Muscle of leg (tissue), 11 donors: ENCODE results near the gene RIBC2. TPM values are rescaled to one million over a fixed set of nuclear protein-coding genes. Genes with fewer than 3 reads are reported as not detected.
"Not testable (repeated sequence)": the region's sequence is repeated elsewhere in the genome, so short reads cannot be mapped to it uniquely, and the experiment has no call there.

Experiments
- DNase-seq: peaks from one replicate; pipeline ENCODE4 v3.0.0; 2013
- H3K27ac ChIP-seq: one replicate; pipeline ENCODE4 v1.5.1; 2013; ENCODE audit warnings: mild to moderate bottlenecking, low read length, control low read depth
- H3K27me3 ChIP-seq: one replicate; pipeline ENCODE4 v1.6.1; 2013; ENCODE audit warnings: low read length; ENCODE audit not compliant: control insufficient read depth, insufficient read depth
- H3K36me3 ChIP-seq: one replicate; pipeline ENCODE4 v1.6.1; 2013; ENCODE audit warnings: low read length; ENCODE audit not compliant: control insufficient read depth, insufficient read depth
- H3K4me1 ChIP-seq: one replicate; pipeline ENCODE4 v1.6.1; 2013; ENCODE audit warnings: low read length; ENCODE audit not compliant: control insufficient read depth, insufficient read depth
- H3K4me3 ChIP-seq: one replicate; pipeline ENCODE4 v1.5.1; 2013; ENCODE audit warnings: low read length, control low read depth
- H3K9me3 ChIP-seq: replicated peaks from 2 replicates; pipeline ENCODE4 v1.6.1; 2013; ENCODE audit warnings: low read depth, low read length; ENCODE audit not compliant: control insufficient read depth
- WGBS: methylation state at CpG from one replicate; pipeline ENCODE4 v1.1.5; 2013; ENCODE audit warnings: missing lambda C conversion rate; ENCODE audit not compliant: insufficient coverage; 5-methylcytosine and 5-hydroxymethylcytosine counted together
- polyA plus RNA-seq, 8 donors: library from polyadenylated mRNA; unstranded; fragments of 120-200 nt; gene quantifications; one replicate each; pipeline versions ENCODE4 v1.2.1 to v1.2.3, GENCODE V29; 2013; ENCODE audit warnings: inconsistent platforms in 1 of 8, low replicate concordance in 1 of 8; ENCODE audit not compliant: insufficient read length in 8 of 8, insufficient read depth in 1 of 8
- total RNA-seq: library from RNA; stranded (reverse); fragments of 120-200 nt; gene quantifications from one replicate; pipeline ENCODE4 v1.2.4, GENCODE V29; 2013

The RIBC2 gene
- total and polyA plus RNA-seq, 9 donors: 1.4 to 3.2 (median 2.5) TPM

- peaks cover 4% of the 10 kb centered on the region for H3K9me3 ChIP-seq
- H3K4me3 ChIP-seq: no peak overlapping the region
- WGBS: 74% methylated on average over 13 of the region's 18 CpGs
- peaks cover 2% of the 10 kb centered on the region for H3K27me3 ChIP-seq
- no peaks in the 10 kb centered on the region for H3K36me3 ChIP-seq
- DNase-seq: no peak
- H3K27ac ChIP-seq: no peak overlapping the region
- H3K4me1 ChIP-seq: peaks cover 1% of the 10 kb centered on the region
Observed at GRCh38 chr22:45429981-45430775, 16.7 kb downstream of the RIBC2 start.

- peaks cover 8% of the 10 kb centered on the region for H3K4me1 ChIP-seq
- no peak overlapping the region for H3K27ac ChIP-seq
- peaks cover 2% of the 10 kb centered on the region for H3K27me3 ChIP-seq
- peaks cover 4% of the 10 kb centered on the region for H3K9me3 ChIP-seq
- no peak overlapping the region for H3K4me3 ChIP-seq
- H3K36me3 ChIP-seq: no peaks in the 10 kb centered on the region
- WGBS: 84% methylated on average over 18 of the region's 19 CpGs
- no peak for DNase-seq
Observed at GRCh38 chr22:45430871-45431270, 17.4 kb downstream of the RIBC2 start.

- WGBS: 80% methylated on average over 2 of the region's 6 CpGs
- Histone ChIP-seq H3K9me3 (no peaks in the 10 kb centered on the region), H3K4me1 (peaks cover 9% of the 10 kb centered on the region), H3K36me3 (no peaks in the 10 kb centered on the region), H3K27ac (peak overlapping the region; percentile 76), H3K27me3 (no peaks in the 10 kb centered on the region), H3K4me3 (no peak overlapping the region)
- no peak for DNase-seq
Observed at GRCh38 chr22:45434981-45435380, 21.5 kb downstream of the RIBC2 start.

GRCh38 chr22:45435544-45436139 lies 22.1 kb downstream of the RIBC2 start:
- H3K9me3 ChIP-seq: no peaks in the 10 kb centered on the region
- WGBS: 5% methylated on average over 15 of the region's 20 CpGs
- peak; percentile 94 for DNase-seq
- H3K4me3 ChIP-seq: no peak overlapping the region
- no peaks in the 10 kb centered on the region for H3K36me3 ChIP-seq
- no peaks in the 10 kb centered on the region for H3K27me3 ChIP-seq
- peak overlapping the region; percentile 76 for H3K27ac ChIP-seq
- H3K4me1 ChIP-seq: peaks cover 9% of the 10 kb centered on the region

- H3K4me3 ChIP-seq, H3K27me3 ChIP-seq, DNase-seq, H3K36me3 ChIP-seq, H3K27ac ChIP-seq, H3K9me3 ChIP-seq: not testable (repeated sequence)
- 90% methylated on average over 17 of the region's 34 CpGs for WGBS
- peaks cover 13% of the 10 kb centered on the region for H3K4me1 ChIP-seq
Observed at GRCh38 chr22:45436871-45437517, 23.5 kb downstream of the RIBC2 start.

GRCh38 chr22:45438336-45438735 lies 24.8 kb downstream of the RIBC2 start:
- H3K27ac ChIP-seq: no peak overlapping the region
- DNase-seq: no peak

GRCh38 chr22:45440688-45441087 lies 27.2 kb downstream of the RIBC2 start:
- not testable (repeated sequence) for H3K4me3 ChIP-seq, H3K27me3 ChIP-seq, H3K9me3 ChIP-seq, H3K4me1 ChIP-seq, DNase-seq, H3K36me3 ChIP-seq, H3K27ac ChIP-seq
- 54% methylated on average over 7 of the region's 13 CpGs for WGBS

More at GRCh38 chr22:45438336-45438735, 24.8 kb downstream of the RIBC2 start:
- no peaks in the 10 kb centered on the region for H3K27me3 ChIP-seq
- no peak overlapping the region for H3K4me3 ChIP-seq
- no peaks in the 10 kb centered on the region for H3K9me3 ChIP-seq
- H3K4me1 ChIP-seq: peaks cover 13% of the 10 kb centered on the region
- H3K36me3 ChIP-seq: no peaks in the 10 kb centered on the region

- WGBS: 31% methylated on average over 7 of the region's 10 CpGs
- no peak overlapping the region for H3K4me3 ChIP-seq
Observed at GRCh38 chr22:45441138-45441537, 27.6 kb downstream of the RIBC2 start.

GRCh38 chr22:45442116-45442515 lies 28.6 kb downstream of the RIBC2 start:
- H3K9me3 ChIP-seq: no peaks in the 10 kb centered on the region
- H3K27me3 ChIP-seq: no peaks in the 10 kb centered on the region
- H3K4me1 ChIP-seq: peaks cover 4% of the 10 kb centered on the region
- no peaks in the 10 kb centered on the region for H3K36me3 ChIP-seq
- no peak overlapping the region for H3K27ac ChIP-seq
- 100% methylated on average over 1 of the region's 5 CpGs for WGBS
- H3K4me3 ChIP-seq: no peak overlapping the region
- no peak for DNase-seq

More at GRCh38 chr22:45441138-45441537, 27.6 kb downstream of the RIBC2 start:
- DNase-seq: peak; percentile 86
- no peak overlapping the region for H3K27ac ChIP-seq
- no peaks in the 10 kb centered on the region for H3K36me3 ChIP-seq
- H3K4me1 ChIP-seq: peaks cover 4% of the 10 kb centered on the region
- H3K9me3 ChIP-seq: no peaks in the 10 kb centered on the region
- H3K27me3 ChIP-seq: no peaks in the 10 kb centered on the region

GRCh38 chr22:45444168-45444567 lies 30.7 kb downstream of the RIBC2 start:
- no peak for DNase-seq
- H3K4me3 ChIP-seq: no peak overlapping the region
- 86% methylated on average over 3 of the region's 3 CpGs for WGBS
- H3K9me3 ChIP-seq: no peaks in the 10 kb centered on the region
- no peaks in the 10 kb centered on the region for H3K27me3 ChIP-seq
- H3K27ac ChIP-seq: no peak overlapping the region
- no peaks in the 10 kb centered on the region for H3K36me3 ChIP-seq
- H3K4me1 ChIP-seq: peaks cover 4% of the 10 kb centered on the region
